ENCODE data around the gene NEAT1.

NEAT1 gene

GRCh38 chr11:65414776-65415498 is 7.7 kb upstream of the NEAT1 start:
- no peaks in the 10 kb centered on the region for H3K9me3 Mint-ChIP-seq
- H3K27ac Mint-ChIP-seq: no peak overlapping the region
- H3K27me3 Mint-ChIP-seq: no peaks in the 10 kb centered on the region
- peaks cover 56% of the 10 kb centered on the region for H3K4me1 Mint-ChIP-seq
- peaks cover 20% of the 10 kb centered on the region for H3K36me3 Mint-ChIP-seq
- no peak overlapping the region for H3K4me3 Mint-ChIP-seq
- ATAC-seq: no peak

GRCh38 chr11:65415499-65416340 is 6.9 kb upstream of the NEAT1 start:
- H3K36me3 Mint-ChIP-seq: peaks cover 19% of the 10 kb centered on the region
- ATAC-seq: no peak
- peaks cover 62% of the 10 kb centered on the region for H3K4me1 Mint-ChIP-seq
- H3K4me3 Mint-ChIP-seq: peak overlapping the region; percentile 73
- peak overlapping the region; percentile 96 for H3K27ac Mint-ChIP-seq
- no peaks in the 10 kb centered on the region for H3K27me3 Mint-ChIP-seq
- no peaks in the 10 kb centered on the region for H3K9me3 Mint-ChIP-seq

- Mint-ChIP-seq H3K27me3 (no peaks in the 10 kb centered on the region), H3K4me1 (peaks cover 69% of the 10 kb centered on the region), H3K27ac (peak overlapping the region; percentile 96), H3K9me3 (no peaks in the 10 kb centered on the region), H3K36me3 (peaks cover 13% of the 10 kb centered on the region), H3K4me3 (peak overlapping the region; percentile 73)
- ATAC-seq: peak; percentile 63
Observed at GRCh38 chr11:65416341-65416824, 6.2 kb upstream of the NEAT1 start.

- ATAC-seq: no peak
- H3K36me3 Mint-ChIP-seq: peaks cover 6% of the 10 kb centered on the region
- no peaks in the 10 kb centered on the region for H3K9me3 Mint-ChIP-seq
- peak overlapping the region; percentile 96 for H3K27ac Mint-ChIP-seq
- peaks cover 70% of the 10 kb centered on the region for H3K4me1 Mint-ChIP-seq
- H3K4me3 Mint-ChIP-seq: peak overlapping the region; percentile 73
- no peaks in the 10 kb centered on the region for H3K27me3 Mint-ChIP-seq
Observed at GRCh38 chr11:65416841-65417701, 5.5 kb upstream of the NEAT1 start.

- Mint-ChIP-seq H3K27me3 (no peaks in the 10 kb centered on the region), H3K9me3 (no peaks in the 10 kb centered on the region), H3K4me1 (peaks cover 70% of the 10 kb centered on the region), H3K27ac (peak overlapping the region; percentile 96), H3K36me3 (peaks cover 6% of the 10 kb centered on the region), H3K4me3 (peak overlapping the region; percentile 73)
- peak; percentile 2 for ATAC-seq
Observed at GRCh38 chr11:65417702-65418430, 4.7 kb upstream of the NEAT1 start.

GRCh38 chr11:65418431-65418680 is 4.2 kb upstream of the NEAT1 start:
- Mint-ChIP-seq H3K4me3 (peak overlapping the region; percentile 73), H3K4me1 (peaks cover 72% of the 10 kb centered on the region)
- peak; percentile 14 for ATAC-seq

GRCh38 chr11:65418681-65419459 is 3.7 kb upstream of the NEAT1 start:
- ATAC-seq: peak; percentile 76
- Mint-ChIP-seq H3K27ac (peak overlapping the region; percentile 96), H3K27me3 (no peaks in the 10 kb centered on the region), H3K36me3 (peaks cover 16% of the 10 kb centered on the region), H3K4me3 (peak overlapping the region; percentile 73), H3K9me3 (no peaks in the 10 kb centered on the region), H3K4me1 (peaks cover 72% of the 10 kb centered on the region)

More at GRCh38 chr11:65418431-65418680, 4.2 kb upstream of the NEAT1 start:
- Mint-ChIP-seq H3K9me3 (no peaks in the 10 kb centered on the region), H3K36me3 (peaks cover 11% of the 10 kb centered on the region), H3K27ac (peak overlapping the region; percentile 96), H3K27me3 (no peaks in the 10 kb centered on the region)

GRCh38 chr11:65419460-65419771 is 3.2 kb upstream of the NEAT1 start:
- peaks cover 21% of the 10 kb centered on the region for H3K36me3 Mint-ChIP-seq
- H3K4me1 Mint-ChIP-seq: peaks cover 72% of the 10 kb centered on the region
- H3K27me3 Mint-ChIP-seq: no peaks in the 10 kb centered on the region
- H3K9me3 Mint-ChIP-seq: no peaks in the 10 kb centered on the region
- peak overlapping the region; percentile 96 for H3K27ac Mint-ChIP-seq
- peak overlapping the region; percentile 73 for H3K4me3 Mint-ChIP-seq
- no peak for ATAC-seq

GRCh38 chr11:65419772-65420481 is 2.7 kb upstream of the NEAT1 start:
- H3K4me3 Mint-ChIP-seq: peak overlapping the region; percentile 73
- no peaks in the 10 kb centered on the region for H3K9me3 Mint-ChIP-seq
- H3K27me3 Mint-ChIP-seq: no peaks in the 10 kb centered on the region
- H3K27ac Mint-ChIP-seq: peak overlapping the region; percentile 96
- ATAC-seq: no peak
- H3K4me1 Mint-ChIP-seq: peaks cover 71% of the 10 kb centered on the region
- H3K36me3 Mint-ChIP-seq: peaks cover 26% of the 10 kb centered on the region

GRCh38 chr11:65420506-65420905 is 2.1 kb upstream of the NEAT1 start:
- Mint-ChIP-seq H3K36me3 (peaks cover 32% of the 10 kb centered on the region), H3K4me3 (peak overlapping the region; percentile 100), H3K4me1 (peaks cover 65% of the 10 kb centered on the region), H3K27ac (peak overlapping the region; percentile 96), H3K9me3 (no peaks in the 10 kb centered on the region), H3K27me3 (no peaks in the 10 kb centered on the region)
- ATAC-seq: no peak

GRCh38 chr11:65420979-65421793 is 1.4 kb upstream of the NEAT1 start:
- Mint-ChIP-seq H3K4me3 (peak overlapping the region; percentile 100), H3K36me3 (peaks cover 39% of the 10 kb centered on the region)

GRCh38 chr11:65421794-65422632 is 585 bp upstream of the NEAT1 start:
- peak overlapping the region; percentile 100 for H3K4me3 Mint-ChIP-seq
- peak; percentile 37 for ATAC-seq
- H3K27me3 Mint-ChIP-seq: no peaks in the 10 kb centered on the region
- H3K4me1 Mint-ChIP-seq: peaks cover 63% of the 10 kb centered on the region
- no peaks in the 10 kb centered on the region for H3K9me3 Mint-ChIP-seq
- peaks cover 47% of the 10 kb centered on the region for H3K36me3 Mint-ChIP-seq
- peak overlapping the region; percentile 96 for H3K27ac Mint-ChIP-seq

More at GRCh38 chr11:65420979-65421793, 1.4 kb upstream of the NEAT1 start:
- no peaks in the 10 kb centered on the region for H3K9me3 Mint-ChIP-seq
- ATAC-seq: peak; percentile 51
- H3K27me3 Mint-ChIP-seq: no peaks in the 10 kb centered on the region
- H3K4me1 Mint-ChIP-seq: peaks cover 63% of the 10 kb centered on the region
- peak overlapping the region; percentile 96 for H3K27ac Mint-ChIP-seq
